ENCODE data around the gene FAM237B.

Gene FAM237B

GRCh38 chr7:90276033-90276728 lies 44.9 kb downstream of the FAM237B start:
- no peaks in the 10 kb centered on the region for H3K4me1 ChIP-seq (ENCODE audit: control insufficient read depth, insufficient read depth, low read length)
- no peak overlapping the region for H3K9ac ChIP-seq (ENCODE audit: low read length)
- no peak overlapping the region for H3K4me3 ChIP-seq (ENCODE audit: low read length)
- no peaks in the 10 kb centered on the region for H3K27me3 ChIP-seq (ENCODE audit: control insufficient read depth, insufficient read depth, low read length)
- H3K36me3 ChIP-seq (ENCODE audit: control insufficient read depth, insufficient read depth, low read length) = no peaks in the 10 kb centered on the region
- no peaks in the 10 kb centered on the region for H3K9me3 ChIP-seq (ENCODE audit: control insufficient read depth, low read length)

- H3K9me3 ChIP-seq (ENCODE audit: control insufficient read depth, low read length) = no peaks in the 10 kb centered on the region
- H3K27me3 ChIP-seq (ENCODE audit: control insufficient read depth, insufficient read depth, low read length) = no peaks in the 10 kb centered on the region
Measured at GRCh38 chr7:90274161-90274560, 46.9 kb downstream of the FAM237B start.

GRCh38 chr7:90272242-90272641 lies 48.9 kb downstream of the FAM237B start:
- H3K27me3 ChIP-seq (ENCODE audit: control insufficient read depth, insufficient read depth, low read length) = no peaks in the 10 kb centered on the region
- peaks cover 4% of the 10 kb centered on the region for H3K4me1 ChIP-seq (ENCODE audit: control insufficient read depth, insufficient read depth, low read length)

More at GRCh38 chr7:90274161-90274560, 46.9 kb downstream of the FAM237B start:
- H3K4me1 ChIP-seq (ENCODE audit: control insufficient read depth, insufficient read depth, low read length) = peaks cover 4% of the 10 kb centered on the region
- H3K36me3 ChIP-seq (ENCODE audit: control insufficient read depth, insufficient read depth, low read length) = no peaks in the 10 kb centered on the region
- no peak overlapping the region for H3K9ac ChIP-seq (ENCODE audit: low read length)
- H3K4me3 ChIP-seq (ENCODE audit: low read length) = no peak overlapping the region

GRCh38 chr7:90271753-90272152 lies 49.4 kb downstream of the FAM237B start:
- Histone ChIP-seq H3K36me3 (ENCODE audit: control insufficient read depth, insufficient read depth, low read length) (no peaks in the 10 kb centered on the region), H3K4me3 (ENCODE audit: low read length) (no peak overlapping the region), H3K4me1 (ENCODE audit: control insufficient read depth, insufficient read depth, low read length) (peaks cover 4% of the 10 kb centered on the region), H3K27me3 (ENCODE audit: control insufficient read depth, insufficient read depth, low read length) (no peaks in the 10 kb centered on the region), H3K9me3 (ENCODE audit: control insufficient read depth, low read length) (no peaks in the 10 kb centered on the region), H3K9ac (ENCODE audit: low read length) (no peak overlapping the region)

More at GRCh38 chr7:90272242-90272641, 48.9 kb downstream of the FAM237B start:
- H3K36me3 ChIP-seq (ENCODE audit: control insufficient read depth, insufficient read depth, low read length) = no peaks in the 10 kb centered on the region
- H3K9me3 ChIP-seq (ENCODE audit: control insufficient read depth, low read length) = no peaks in the 10 kb centered on the region
- H3K4me3 ChIP-seq (ENCODE audit: low read length) = no peak overlapping the region
- H3K9ac ChIP-seq (ENCODE audit: low read length) = no peak overlapping the region

- Histone ChIP-seq H3K4me1 (ENCODE audit: control insufficient read depth, insufficient read depth, low read length) (peaks cover 4% of the 10 kb centered on the region), H3K9me3 (ENCODE audit: control insufficient read depth, low read length) (no peaks in the 10 kb centered on the region), H3K4me3 (ENCODE audit: low read length) (no peak overlapping the region), H3K9ac (ENCODE audit: low read length) (no peak overlapping the region), H3K27me3 (ENCODE audit: control insufficient read depth, insufficient read depth, low read length) (no peaks in the 10 kb centered on the region), H3K36me3 (ENCODE audit: control insufficient read depth, insufficient read depth, low read length) (no peaks in the 10 kb centered on the region)
Measured at GRCh38 chr7:90270431-90271178, 50.5 kb downstream of the FAM237B start.

GRCh38 chr7:90269163-90269562 lies 51.9 kb downstream of the FAM237B start:
- H3K9ac ChIP-seq (ENCODE audit: low read length) = no peak overlapping the region
- H3K9me3 ChIP-seq (ENCODE audit: control insufficient read depth, low read length) = no peaks in the 10 kb centered on the region
- no peaks in the 10 kb centered on the region for H3K36me3 ChIP-seq (ENCODE audit: control insufficient read depth, insufficient read depth, low read length)
- H3K27me3 ChIP-seq (ENCODE audit: control insufficient read depth, insufficient read depth, low read length) = no peaks in the 10 kb centered on the region
- no peak overlapping the region for H3K4me3 ChIP-seq (ENCODE audit: low read length)
- peaks cover 4% of the 10 kb centered on the region for H3K4me1 ChIP-seq (ENCODE audit: control insufficient read depth, insufficient read depth, low read length)

- no peaks in the 10 kb centered on the region for H3K9me3 ChIP-seq (ENCODE audit: control insufficient read depth, low read length)
- no peak overlapping the region for H3K9ac ChIP-seq (ENCODE audit: low read length)
- peaks cover 4% of the 10 kb centered on the region for H3K4me1 ChIP-seq (ENCODE audit: control insufficient read depth, insufficient read depth, low read length)
- no peaks in the 10 kb centered on the region for H3K27me3 ChIP-seq (ENCODE audit: control insufficient read depth, insufficient read depth, low read length)
- H3K4me3 ChIP-seq (ENCODE audit: low read length) = no peak overlapping the region
- no peaks in the 10 kb centered on the region for H3K36me3 ChIP-seq (ENCODE audit: control insufficient read depth, insufficient read depth, low read length)
Measured at GRCh38 chr7:90267263-90267858, 53.7 kb downstream of the FAM237B start.

- H3K4me3 ChIP-seq (ENCODE audit: low read length) = no peak overlapping the region
- no peaks in the 10 kb centered on the region for H3K27me3 ChIP-seq (ENCODE audit: control insufficient read depth, insufficient read depth, low read length)
- no peaks in the 10 kb centered on the region for H3K36me3 ChIP-seq (ENCODE audit: control insufficient read depth, insufficient read depth, low read length)
- H3K9me3 ChIP-seq (ENCODE audit: control insufficient read depth, low read length) = no peaks in the 10 kb centered on the region
- no peak overlapping the region for H3K9ac ChIP-seq (ENCODE audit: low read length)
- H3K4me1 ChIP-seq (ENCODE audit: control insufficient read depth, insufficient read depth, low read length) = peaks cover 4% of the 10 kb centered on the region
Measured at GRCh38 chr7:90266808-90267207, 54.3 kb downstream of the FAM237B start.
